Kidney capillary endothelial cell (primary cell): Measurements from ENCODE around the gene NEB.
A peak's percentile ranks its signal among the peaks of the same experiment; 100 is the strongest.

Source experiments
- DNase-seq: peaks from one replicate; pipeline ENCODE4 v3.0.0-alpha.2; 2018; ENCODE audit warnings: low spot score

NEB gene

DNA sequence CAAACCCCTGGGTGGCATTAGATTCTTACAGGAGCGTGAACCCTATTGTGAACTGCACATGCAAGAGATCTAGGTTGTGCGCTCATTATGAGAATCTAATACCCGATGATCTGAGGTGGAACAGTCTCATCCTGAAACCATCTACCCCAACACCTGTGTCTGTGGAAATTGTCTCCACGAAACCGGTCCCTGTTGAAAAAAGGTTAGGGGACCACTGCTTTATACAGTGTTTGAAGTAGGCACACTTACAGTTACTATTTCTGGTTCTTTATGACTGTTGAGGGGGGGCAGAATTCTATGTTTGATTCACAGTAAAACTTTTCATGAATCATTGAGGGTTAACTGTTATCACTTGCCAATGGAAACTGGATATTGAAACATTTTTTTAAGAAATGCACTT is 252.5 kb downstream of the NEB start:
- no peak for DNase-seq

- no peak for DNase-seq
Observed at GRCh38 chr2:151478011-151478410, 256.3 kb downstream of the NEB start.

DNA sequence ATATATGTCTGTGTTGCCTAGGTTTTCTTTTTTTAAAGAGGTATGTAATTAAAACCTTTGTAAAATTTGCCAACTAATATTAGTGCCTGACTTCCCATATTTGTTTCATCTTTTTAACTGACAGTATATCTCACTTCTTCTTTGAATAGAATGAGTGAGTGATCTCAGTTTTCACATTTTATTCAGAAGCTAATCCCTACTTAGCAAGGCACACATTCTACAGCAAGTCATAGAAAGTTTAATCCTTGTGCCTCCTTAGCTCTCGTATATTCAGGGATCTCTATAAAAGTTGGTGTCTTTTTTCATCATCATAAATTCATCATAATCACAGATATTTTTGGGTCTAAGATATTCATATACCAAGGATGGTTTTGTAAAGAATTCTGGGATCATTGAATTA is 258.0 kb downstream of the NEB start:
- no peak for DNase-seq

GRCh38 chr2:151475071-151475470 is 259.2 kb downstream of the NEB start:
- no peak for DNase-seq

GRCh38 chr2:151472966-151473365 is 261.3 kb downstream of the NEB start:
- no peak for DNase-seq

- DNase-seq, result no peak
Observed at GRCh38 chr2:151470556-151470955, 263.7 kb downstream of the NEB start.

DNA sequence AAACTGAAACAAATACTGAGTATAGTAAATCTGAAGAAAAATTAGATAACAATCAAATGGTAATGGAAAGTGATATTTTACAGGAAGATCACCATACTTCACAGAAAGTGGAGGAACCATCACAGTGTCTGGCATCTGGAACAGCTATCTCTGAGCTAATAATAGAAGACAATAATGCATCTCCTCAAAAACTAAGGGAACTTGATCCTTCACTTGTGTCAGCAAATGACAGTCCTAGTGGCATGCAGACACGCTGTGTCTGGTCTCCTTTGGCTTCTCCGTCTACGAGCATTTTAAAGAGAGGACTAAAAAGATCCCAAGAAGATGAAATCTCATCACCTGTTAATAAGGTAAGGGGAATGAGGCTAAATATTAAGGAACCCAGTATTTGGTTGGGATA is 268.5 kb downstream of the NEB start:
- no peak for DNase-seq

DNA sequence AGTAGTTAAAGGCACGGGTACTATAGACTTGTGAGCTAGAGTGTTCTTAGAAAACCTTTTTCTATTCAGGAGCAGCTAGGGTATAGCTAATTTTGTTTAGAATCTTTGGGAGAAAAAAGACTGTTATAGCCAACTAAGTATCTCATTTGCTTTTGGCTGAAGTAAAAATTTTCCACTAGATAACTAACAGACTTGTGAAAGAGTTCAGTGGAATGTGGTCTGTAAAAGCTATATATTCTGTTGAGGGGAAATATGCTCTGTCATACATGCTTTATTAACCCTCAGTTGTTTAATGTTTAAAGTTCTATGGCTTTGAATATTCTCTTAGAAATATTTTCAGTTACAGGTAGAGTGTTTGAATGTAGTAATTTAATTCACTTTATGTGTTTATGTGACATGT is 274.9 kb downstream of the NEB start:
- no peak for DNase-seq

- no peak for DNase-seq
Observed at GRCh38 chr2:151439127-151439526, 295.1 kb downstream of the NEB start.

DNA sequence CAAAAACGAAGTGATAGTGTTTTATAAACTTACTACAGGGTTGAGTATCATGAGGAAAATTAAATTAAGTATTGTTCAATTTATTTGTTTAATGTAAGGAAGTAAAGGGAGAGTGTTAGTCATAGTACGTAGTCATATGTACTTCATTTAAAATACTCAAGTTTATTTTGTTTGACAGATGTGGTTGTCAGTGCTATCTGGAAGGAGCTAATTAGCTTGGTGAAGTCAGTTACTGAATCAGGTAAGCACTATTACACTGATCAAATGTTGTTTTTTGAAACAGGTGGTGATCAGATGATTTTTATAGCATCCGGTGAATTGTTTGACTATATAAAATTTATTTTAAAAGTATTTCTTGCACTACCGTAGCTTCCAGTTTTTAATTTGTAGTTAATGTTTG is 295.8 kb downstream of the NEB start:
- no peak for DNase-seq

- DNase-seq, result peak; percentile 53
Observed at GRCh38 chr2:151437630-151438029, 296.6 kb downstream of the NEB start.
